CD4-positive, alpha-beta T cell (primary cell): ENCODE measurements around the gene PROX2. TPM values are rescaled to one million over a fixed set of nuclear protein-coding genes. Genes with fewer than 3 reads are reported as not detected.
A peak's percentile ranks its signal among the peaks of the same experiment; 100 is the strongest.

Experiments
- ATAC-seq: fragments of 200-7000 bp; cut with Tn5 transposase; one replicate; pipeline ENCODE4 v1.10.0; 2022; ENCODE audit warnings: mild to moderate bottlenecking; ENCODE audit not compliant: poor library complexity
- CTCF ChIA-PET: fragments of 350-600 bp; sonication (Branson Sonifier 250); formaldehyde crosslinking; loops from one replicate; lab custom pipeline; 2021; ENCODE audit warnings: antibody characterized with exemption, inconsistent platforms; lab: Charles Lee
- POLR2A ChIA-PET: fragments of 350-600 bp; sonication (Branson Sonifier 250); formaldehyde crosslinking; loops from one replicate; lab custom pipeline; 2021; ENCODE audit warnings: antibody characterized with exemption, inconsistent platforms; lab: Charles Lee
- DNase-seq, 14 experiments: peaks; one replicate each; pipeline ENCODE4 v3.0.0-alpha.2; 2013 to 2020; ENCODE audit warnings: mixed read lengths in 2 of 14
- H3K27ac ChIP-seq, 2 donors: one replicate each; pipeline versions ENCODE4 v1.5.1 to v1.7.0; 2013; ENCODE audit warnings: low read length in 2 of 2, low read depth in 1 of 2, mild to moderate bottlenecking in 1 of 2
- H3K27me3 ChIP-seq, 2 experiments: 1 replicate in 1 of 2; 2 replicates in 1 of 2; pipeline versions ENCODE4 v1.6.1 to v1.7.0; 2013; ENCODE audit warnings: low read length in 2 of 2, control low read depth in 1 of 2, mild to moderate bottlenecking in 1 of 2, moderate library complexity in 1 of 2; ENCODE audit not compliant: insufficient read depth in 2 of 2, control insufficient read depth in 1 of 2
- H3K36me3 ChIP-seq: one replicate; pipeline ENCODE4 v1.6.1; 2013; ENCODE audit warnings: low read length, control low read depth; ENCODE audit not compliant: insufficient read depth
- H3K4me1 ChIP-seq: one replicate; pipeline ENCODE4 v1.6.1; 2013; ENCODE audit warnings: low read length, control low read depth; ENCODE audit not compliant: insufficient read depth
- H3K4me3 ChIP-seq: one replicate; pipeline ENCODE4 v1.5.1; 2013; ENCODE audit warnings: mild to moderate bottlenecking, low read length, moderate library complexity
- H3K9me3 ChIP-seq, 2 experiments: 1 replicate in 1 of 2; 2 replicates in 1 of 2; pipeline versions ENCODE4 v1.6.1 to v1.7.0; 2013; ENCODE audit warnings: low read length in 2 of 2, mild to moderate bottlenecking in 2 of 2, control low read depth in 1 of 2, moderate library complexity in 1 of 2; ENCODE audit not compliant: control insufficient read depth in 1 of 2, insufficient read depth in 1 of 2
- H3K27ac Mint-ChIP-seq: one replicate; pipeline ENCODE4 v1.8.0; 2020; ENCODE audit warnings: mixed read lengths
- H3K27me3 Mint-ChIP-seq: one replicate; pipeline ENCODE4 v1.8.0; 2021; ENCODE audit warnings: mixed read lengths
- H3K36me3 Mint-ChIP-seq: one replicate; pipeline ENCODE4 v1.8.0; 2021; ENCODE audit warnings: low read depth, mixed read lengths
- H3K4me1 Mint-ChIP-seq: one replicate; pipeline ENCODE4 v1.8.0; 2021; ENCODE audit warnings: low read depth, mixed read lengths
- H3K4me3 Mint-ChIP-seq: one replicate; pipeline ENCODE4 v1.8.0; 2020; ENCODE audit warnings: mild to moderate bottlenecking, mixed read lengths
- H3K9me3 Mint-ChIP-seq: one replicate; pipeline ENCODE4 v1.8.0; 2020; ENCODE audit warnings: mixed read lengths
- intact Hi-C, 2 experiments: fragments of 100-400 bp; cut with DNase I in 1 of 2; cut with micrococcal nuclease in 1 of 2; formaldehyde crosslinking; loops; one replicate each; pipeline versions ENCODE4 v1.15.1 to v1.9.0; 2023 to 2025; cut with DNase I, micrococcal nuclease
- total RNA-seq, 174 experiments: library from RNA in 2 of 174; stranded (reverse) in 2 of 174; gene quantifications; one replicate each; pipeline ENCODE4 v1.2.3 and lab custom pipeline; 2021 to 2026
- TF ChIP-seq, protein P1 (sequence below): fragments of 200-600 bp; IDR thresholded peaks from one replicate; pipeline ENCODE4 v1.8.0; 2022; ENCODE audit warnings: antibody characterized with exemption, mild to moderate bottlenecking

PROX2 gene
- total RNA-seq, 2 experiments from 2014 or later, result 0.25 TPM; not detected in 1

DNA sequence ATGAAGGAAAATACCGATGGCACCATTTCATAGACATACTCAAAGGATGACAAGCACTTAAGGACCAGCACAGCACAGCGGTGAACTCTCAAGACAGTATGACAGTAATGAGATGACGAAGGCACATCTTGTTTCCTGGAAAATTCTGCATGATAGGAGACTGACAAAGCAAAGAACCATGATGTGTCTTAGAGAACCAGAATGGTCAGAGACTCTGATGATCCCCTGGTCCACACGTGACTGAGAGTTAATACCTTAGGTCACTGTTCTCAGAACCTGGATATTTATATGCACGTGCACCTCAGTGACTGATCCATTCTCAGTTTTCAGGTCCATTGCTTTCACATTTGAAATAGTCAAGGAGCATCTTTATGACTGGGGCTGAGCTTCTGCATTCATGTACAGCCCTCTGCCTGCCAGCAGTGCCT is 35.3 kb downstream of the PROX2 start:
- Histone ChIP-seq H3K27me3 (no peaks in the 10 kb centered on the region), H3K4me1 (peaks cover 29% of the 10 kb centered on the region), H3K27ac (peak overlapping the region in 1 of 2 donors; percentile 70), H3K36me3 (peaks cover 3% of the 10 kb centered on the region), H3K9me3 (no peaks in the 10 kb centered on the region), H3K4me3 (no peak overlapping the region)
- peaks cover 75% of the 10 kb centered on the region for H3K4me1 Mint-ChIP-seq
- H3K36me3 Mint-ChIP-seq, result peaks cover 31% of the 10 kb centered on the region
- intact Hi-C loops, result no loop called here
- no peaks in the 10 kb centered on the region for H3K9me3 Mint-ChIP-seq
- ChIA-PET CTCF (interaction anchor here (1.1 kb wide), 1 partner anchor 20 kb away, joined by 3 read pairs; no protein-coding TSS in a partner anchor), POLR2A (interaction anchor here (1.7 kb wide), 1 partner anchor 77 kb away, joined by 5 read pairs; the partner anchor contains the start of gene YLPM1)
- H3K27ac Mint-ChIP-seq, result peak overlapping the region; percentile 97
- no peaks in the 10 kb centered on the region for H3K27me3 Mint-ChIP-seq
- TF ChIP-seq, protein P1, sequence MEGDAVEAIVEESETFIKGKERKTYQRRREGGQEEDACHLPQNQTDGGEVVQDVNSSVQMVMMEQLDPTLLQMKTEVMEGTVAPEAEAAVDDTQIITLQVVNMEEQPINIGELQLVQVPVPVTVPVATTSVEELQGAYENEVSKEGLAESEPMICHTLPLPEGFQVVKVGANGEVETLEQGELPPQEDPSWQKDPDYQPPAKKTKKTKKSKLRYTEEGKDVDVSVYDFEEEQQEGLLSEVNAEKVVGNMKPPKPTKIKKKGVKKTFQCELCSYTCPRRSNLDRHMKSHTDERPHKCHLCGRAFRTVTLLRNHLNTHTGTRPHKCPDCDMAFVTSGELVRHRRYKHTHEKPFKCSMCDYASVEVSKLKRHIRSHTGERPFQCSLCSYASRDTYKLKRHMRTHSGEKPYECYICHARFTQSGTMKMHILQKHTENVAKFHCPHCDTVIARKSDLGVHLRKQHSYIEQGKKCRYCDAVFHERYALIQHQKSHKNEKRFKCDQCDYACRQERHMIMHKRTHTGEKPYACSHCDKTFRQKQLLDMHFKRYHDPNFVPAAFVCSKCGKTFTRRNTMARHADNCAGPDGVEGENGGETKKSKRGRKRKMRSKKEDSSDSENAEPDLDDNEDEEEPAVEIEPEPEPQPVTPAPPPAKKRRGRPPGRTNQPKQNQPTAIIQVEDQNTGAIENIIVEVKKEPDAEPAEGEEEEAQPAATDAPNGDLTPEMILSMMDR, result no peak
- ATAC-seq (no peak), DNase-seq (peak in 1 of 14 experiments; percentile 9)
- no peak overlapping the region for H3K4me3 Mint-ChIP-seq

DNA sequence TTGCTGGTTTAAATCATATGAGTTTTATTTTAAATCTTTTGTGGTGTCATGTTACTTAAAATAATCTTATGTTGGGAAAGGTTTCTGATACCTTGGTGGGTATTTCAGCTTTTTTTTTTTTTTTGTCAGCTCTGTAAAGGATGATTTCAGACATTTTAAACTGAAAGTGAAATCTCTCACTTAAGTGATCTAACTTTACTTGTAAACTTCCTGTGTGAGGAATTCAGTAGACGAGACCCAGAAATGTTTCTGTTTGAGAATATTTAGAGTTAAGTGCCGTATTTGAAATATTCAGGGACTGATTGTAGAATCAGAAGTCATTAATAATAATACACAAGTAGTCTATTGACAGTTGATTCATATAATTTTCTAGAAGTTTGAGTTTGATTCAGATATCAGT is 37.8 kb downstream of the PROX2 start:
- peaks cover 44% of the 10 kb centered on the region for H3K36me3 Mint-ChIP-seq
- H3K9me3 Mint-ChIP-seq, result no peaks in the 10 kb centered on the region
- TF ChIP-seq, protein P1, result no peak
- H3K4me3 Mint-ChIP-seq, result peak overlapping the region; percentile 86
- H3K4me3 ChIP-seq, result peak overlapping the region; percentile 8
- peaks cover 30% of the 10 kb centered on the region for H3K4me1 ChIP-seq
- ATAC-seq (peak; percentile 76), DNase-seq (peak in 3 of 14 experiments; percentile 57 to 79 (median 59))
- H3K9me3 ChIP-seq, result no peaks in the 10 kb centered on the region
- H3K27ac Mint-ChIP-seq, result peak overlapping the region; percentile 97
- H3K27me3 Mint-ChIP-seq, result no peaks in the 10 kb centered on the region
- H3K36me3 ChIP-seq, result peaks cover 6% of the 10 kb centered on the region
- H3K27ac ChIP-seq, result peak overlapping the region; percentile 67 to 88
- ChIA-PET POLR2A (interaction anchor here (0.7 to 3.0 kb wide), 9 partner anchors 16 to 220 kb away, joined by 3 to 26 read pairs (median 6); partner anchors contain the start of genes DLST and YLPM1), CTCF (interaction anchor here (1.3 to 2.9 kb wide), 3 partner anchors 68 to 229 kb away, joined by 3 to 8 read pairs (median 4); no protein-coding TSS in a partner anchor)
- no peaks in the 10 kb centered on the region for H3K27me3 ChIP-seq
- intact Hi-C loops, result loop anchor here in 1 of 2 experiments (10.0 kb wide), 1 partner anchor 73 kb away; the partner anchor contains the start of gene YLPM1
- H3K4me1 Mint-ChIP-seq, result peaks cover 87% of the 10 kb centered on the region

DNA sequence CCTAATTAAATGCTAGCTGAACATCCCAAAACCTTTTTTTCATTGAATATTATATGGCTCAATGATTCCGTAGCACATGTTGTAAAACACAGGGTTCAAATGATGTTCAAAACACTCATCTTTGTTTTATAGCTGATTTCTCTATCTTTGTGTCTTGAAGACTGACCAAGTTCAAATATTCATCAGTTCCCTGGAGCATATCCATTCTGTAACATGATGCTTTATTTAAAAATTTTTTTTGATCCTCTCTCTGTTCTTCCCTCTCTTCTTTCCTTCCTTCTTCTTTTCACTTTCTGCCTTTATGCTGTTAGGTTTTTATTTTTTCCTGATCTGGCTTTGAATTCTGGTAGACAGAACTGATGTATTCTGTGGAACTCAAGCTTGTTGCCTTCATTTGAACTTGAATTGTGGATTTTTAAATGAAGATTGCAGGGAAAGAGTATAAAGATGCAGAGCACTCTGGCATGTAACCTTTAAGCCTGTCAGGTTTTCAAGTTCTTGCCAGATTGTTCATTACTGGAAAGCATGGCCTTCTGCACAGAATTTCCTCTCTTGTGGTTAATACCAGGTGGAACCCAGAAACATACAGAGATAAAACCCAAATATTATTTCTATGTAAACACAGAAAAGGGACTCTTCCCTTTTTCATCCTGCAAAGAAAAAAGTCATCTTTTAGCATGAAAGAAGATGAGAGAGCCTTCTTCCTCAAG is 39.5 kb downstream of the PROX2 start:
- intact Hi-C loops, result loop anchor here in 1 of 2 experiments (10.0 kb wide), 1 partner anchor 72 kb away; the partner anchor contains the start of gene YLPM1
- TF ChIP-seq, protein P1, result no peak
- Histone ChIP-seq H3K36me3 (peaks cover 13% of the 10 kb centered on the region), H3K27ac (peak overlapping the region; percentile 44 to 88), H3K9me3 (no peaks in the 10 kb centered on the region), H3K27me3 (no peaks in the 10 kb centered on the region), H3K4me1 (peaks cover 28% of the 10 kb centered on the region), H3K4me3 (no peak overlapping the region)
- H3K4me1 Mint-ChIP-seq, result peaks cover 72% of the 10 kb centered on the region
- ChIA-PET POLR2A (interaction anchor here (0.6 to 3.0 kb wide), 10 partner anchors 17 to 242 kb away, joined by 3 to 26 read pairs (median 4); partner anchors contain the start of genes DLST and YLPM1), CTCF (interaction anchor here (1.4 to 2.9 kb wide), 2 partner anchors 24 to 227 kb away, joined by 6 to 8 read pairs; no protein-coding TSS in a partner anchor)
- peak overlapping the region; percentile 59 for H3K4me3 Mint-ChIP-seq
- no peaks in the 10 kb centered on the region for H3K27me3 Mint-ChIP-seq
- ATAC-seq (no peak), DNase-seq (peak in 1 of 14 experiments; percentile 39)
- H3K36me3 Mint-ChIP-seq, result peaks cover 41% of the 10 kb centered on the region
- peak overlapping the region; percentile 97 for H3K27ac Mint-ChIP-seq
- H3K9me3 Mint-ChIP-seq, result no peaks in the 10 kb centered on the region
